OCI-LY3 (cell line): ENCODE results near the gene B4GALNT4.

Experiments used
- H2AFZ ChIP-seq: fragments of 200-600, 300-600 bp; shearing (Covaris generic); 2 replicates; pipeline ENCODE4 v1.6.0; 2014; ENCODE audit warnings: antibody characterized with exemption, low read depth, low read length
- H3K27ac ChIP-seq: fragments of 200-600, 300-600 bp; sonication (generic); 2 replicates; pipeline ENCODE4 v1.5.1; 2014; ENCODE audit warnings: mild to moderate bottlenecking, low read length, moderate library complexity, mixed read lengths
- H3K27me3 ChIP-seq: fragments of 200-600, 300-600 bp; sonication (generic); 2 replicates; pipeline ENCODE4 v1.6.1; 2014; ENCODE audit warnings: low read depth, low read length, mixed read lengths
- H3K36me3 ChIP-seq: fragments of 200-600, 300-600 bp; sonication (generic); replicated peaks from 2 replicates; pipeline ENCODE3; 2014; ENCODE audit warnings: low read depth, low read length, mixed read lengths
- H3K4me1 ChIP-seq: fragments of 300-600, 200-600 bp; sonication (generic); 2 replicates; pipeline ENCODE4 v1.6.1; 2014; ENCODE audit warnings: low read length, mixed read lengths
- H3K4me2 ChIP-seq: fragments of 200-600, 300-600 bp; sonication (generic); 2 replicates; pipeline ENCODE4 v1.6.1; 2014; ENCODE audit warnings: low read length, mixed read lengths
- H3K4me3 ChIP-seq: fragments of 300-600, 200-600 bp; sonication (generic); 2 replicates; pipeline ENCODE4 v1.5.1; 2014; ENCODE audit warnings: antibody characterized with exemption, mild to moderate bottlenecking, low read length, moderate library complexity
- H3K79me2 ChIP-seq: fragments of 300-600, 200-600 bp; shearing (Covaris generic); 2 replicates; pipeline ENCODE4 v1.6.1; 2014; ENCODE audit warnings: mild to moderate bottlenecking, low read length, mixed read lengths
- H3K9ac ChIP-seq: fragments of 300-600, 200-600 bp; shearing (Covaris generic); 2 replicates; pipeline ENCODE4 v1.6.0; 2014; ENCODE audit warnings: mild to moderate bottlenecking, low read length, moderate library complexity
- H3K9me3 ChIP-seq: fragments of 200-600, 300-600 bp; shearing (Covaris generic); 2 replicates; pipeline ENCODE4 v1.6.1; 2014; ENCODE audit warnings: low read length, mixed read lengths; ENCODE audit not compliant: insufficient read depth
- H4K20me1 ChIP-seq: fragments of 200-600, 300-600 bp; sonication (generic); 2 replicates; pipeline ENCODE4 v1.6.1; 2016; ENCODE audit warnings: low read length, mixed read lengths; ENCODE audit not compliant: insufficient read depth
- EZH2phosphoT487 ChIP-seq: fragments of 200-600 bp; shearing (Covaris generic); IDR thresholded peaks from 2 replicates; pipeline ENCODE4 v1.6.1; 2018; ENCODE audit warnings: antibody characterized with exemption, mixed run types, low read depth
- TF ChIP-seq, protein P1 (sequence below): fragments of 200-600, 300-600 bp; sonication (generic); IDR thresholded peaks from 2 replicates; pipeline ENCODE4 v1.5.1; 2014; ENCODE audit warnings: antibody characterized with exemption, low read length, low read depth

The B4GALNT4 gene

DNA sequence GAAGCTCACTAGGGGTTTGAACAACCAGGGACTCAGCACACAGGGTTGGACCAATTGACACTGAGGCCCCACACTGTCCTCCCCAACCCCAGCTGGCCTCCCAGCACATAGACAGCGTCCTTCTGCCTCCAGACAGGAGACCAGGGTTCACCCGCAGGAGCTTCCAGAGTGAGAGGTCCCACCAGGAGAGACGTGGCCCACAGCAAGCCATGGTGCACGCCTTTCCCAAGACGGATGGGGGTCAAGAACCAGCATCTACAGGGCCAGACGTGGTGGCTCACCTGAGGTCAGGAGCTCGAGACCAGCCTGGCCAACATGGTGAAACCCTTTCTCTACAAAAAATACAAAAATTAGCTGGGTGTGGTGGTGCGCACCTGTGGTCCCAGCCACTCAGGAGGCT lies 57.6 kb downstream of the B4GALNT4 start:
- H4K20me1 ChIP-seq = no peaks in the 10 kb centered on the region
- H3K27me3 ChIP-seq = no peaks in the 10 kb centered on the region
- H3K36me3 ChIP-seq = peaks cover 2% of the 10 kb centered on the region
- TF ChIP-seq, protein P1, sequence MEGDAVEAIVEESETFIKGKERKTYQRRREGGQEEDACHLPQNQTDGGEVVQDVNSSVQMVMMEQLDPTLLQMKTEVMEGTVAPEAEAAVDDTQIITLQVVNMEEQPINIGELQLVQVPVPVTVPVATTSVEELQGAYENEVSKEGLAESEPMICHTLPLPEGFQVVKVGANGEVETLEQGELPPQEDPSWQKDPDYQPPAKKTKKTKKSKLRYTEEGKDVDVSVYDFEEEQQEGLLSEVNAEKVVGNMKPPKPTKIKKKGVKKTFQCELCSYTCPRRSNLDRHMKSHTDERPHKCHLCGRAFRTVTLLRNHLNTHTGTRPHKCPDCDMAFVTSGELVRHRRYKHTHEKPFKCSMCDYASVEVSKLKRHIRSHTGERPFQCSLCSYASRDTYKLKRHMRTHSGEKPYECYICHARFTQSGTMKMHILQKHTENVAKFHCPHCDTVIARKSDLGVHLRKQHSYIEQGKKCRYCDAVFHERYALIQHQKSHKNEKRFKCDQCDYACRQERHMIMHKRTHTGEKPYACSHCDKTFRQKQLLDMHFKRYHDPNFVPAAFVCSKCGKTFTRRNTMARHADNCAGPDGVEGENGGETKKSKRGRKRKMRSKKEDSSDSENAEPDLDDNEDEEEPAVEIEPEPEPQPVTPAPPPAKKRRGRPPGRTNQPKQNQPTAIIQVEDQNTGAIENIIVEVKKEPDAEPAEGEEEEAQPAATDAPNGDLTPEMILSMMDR = no peak
- TF ChIP-seq EZH2phosphoT487 = no peak
- H3K4me3 ChIP-seq = no peak overlapping the region
- no peaks in the 10 kb centered on the region for H3K4me1 ChIP-seq
- no peak overlapping the region for H3K9ac ChIP-seq
- no peak overlapping the region for H2AFZ ChIP-seq
- no peaks in the 10 kb centered on the region for H3K79me2 ChIP-seq
- H3K4me2 ChIP-seq = no peak overlapping the region
- H3K9me3 ChIP-seq = no peaks in the 10 kb centered on the region
- H3K27ac ChIP-seq = no peak overlapping the region

- H3K27me3 ChIP-seq = no peaks in the 10 kb centered on the region
- no peak overlapping the region for H3K4me2 ChIP-seq
These were observed 59.0 kb downstream of the B4GALNT4 start for GRCh38 chr11:428295-428694.

GRCh38 chr11:429391-429790 lies 60.1 kb downstream of the B4GALNT4 start:
- H3K27ac ChIP-seq = no peak overlapping the region
- H3K27me3 ChIP-seq = no peaks in the 10 kb centered on the region
- no peaks in the 10 kb centered on the region for H3K79me2 ChIP-seq
- TF ChIP-seq, protein P1 = no peak
- TF ChIP-seq EZH2phosphoT487 = no peak
- no peak overlapping the region for H3K4me3 ChIP-seq
- no peaks in the 10 kb centered on the region; the same call in 1 of the 2 replicates for H4K20me1 ChIP-seq
- no peak overlapping the region for H3K4me2 ChIP-seq
- no peaks in the 10 kb centered on the region for H3K9me3 ChIP-seq
- no peak overlapping the region for H2AFZ ChIP-seq
- H3K36me3 ChIP-seq = no peaks in the 10 kb centered on the region
- no peak overlapping the region for H3K9ac ChIP-seq
- H3K4me1 ChIP-seq = no peaks in the 10 kb centered on the region

More at GRCh38 chr11:428295-428694, 59.0 kb downstream of the B4GALNT4 start:
- Histone ChIP-seq H3K9ac (no peak overlapping the region), H3K27ac (no peak overlapping the region), H3K4me3 (no peak overlapping the region), H3K4me1 (no peaks in the 10 kb centered on the region), H3K9me3 (no peaks in the 10 kb centered on the region), H3K79me2 (no peaks in the 10 kb centered on the region), H2AFZ (no peak overlapping the region), H3K36me3 (peaks cover under 1% of the 10 kb centered on the region), H4K20me1 (no peaks in the 10 kb centered on the region)
- TF ChIP-seq, protein P1 = no peak
- TF ChIP-seq EZH2phosphoT487 = no peak

DNA sequence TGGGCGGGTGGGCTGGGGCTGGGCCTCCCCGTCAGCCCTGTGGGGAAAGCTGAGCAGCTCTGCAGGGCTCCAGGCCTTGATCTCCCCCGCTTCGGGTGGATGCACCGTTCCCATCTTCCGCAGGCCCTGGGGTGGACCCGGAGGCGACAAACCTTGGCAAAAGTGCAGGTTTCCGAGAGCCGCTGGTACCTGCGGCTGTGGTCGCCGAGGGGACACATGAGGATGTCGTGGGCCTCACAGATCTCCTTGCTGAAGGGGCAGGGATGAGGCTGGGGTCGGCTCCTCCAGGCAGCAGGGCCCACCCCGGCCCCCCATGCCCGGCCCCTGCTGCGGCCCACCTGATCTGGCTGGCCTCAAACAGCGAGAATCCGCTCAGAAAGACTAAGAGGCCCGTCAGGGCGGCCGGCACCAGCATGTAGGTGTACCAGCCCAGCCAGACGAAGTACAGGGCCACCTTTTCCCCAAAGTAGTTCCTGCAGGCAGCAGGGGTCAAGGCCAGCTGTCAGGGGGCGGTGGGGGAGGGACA lies 60.7 kb downstream of the B4GALNT4 start:
- Histone ChIP-seq H3K9ac (no peak overlapping the region), H3K4me2 (no peak overlapping the region), H3K4me1 (no peaks in the 10 kb centered on the region), H3K4me3 (no peak overlapping the region), H4K20me1 (no peaks in the 10 kb centered on the region; the same call in 1 of the 2 replicates), H2AFZ (no peak overlapping the region), H3K36me3 (no peaks in the 10 kb centered on the region), H3K79me2 (no peaks in the 10 kb centered on the region), H3K9me3 (no peaks in the 10 kb centered on the region), H3K27ac (no peak overlapping the region), H3K27me3 (no peaks in the 10 kb centered on the region)
- TF ChIP-seq EZH2phosphoT487 = no peak
- TF ChIP-seq, protein P1 = no peak
